ENCODE data around the gene AOPEP. TPM values are rescaled to one million over a fixed set of nuclear protein-coding genes. Genes with fewer than 3 reads are reported as not detected.

AOPEP gene
- total and polyA plus RNA-seq, 9 of the 15 experiments (the other 6 are each of a cell fraction or from before 2014, with no cell fraction given) = 4.5 to 19.3 (median 13.5) TPM

DNA sequence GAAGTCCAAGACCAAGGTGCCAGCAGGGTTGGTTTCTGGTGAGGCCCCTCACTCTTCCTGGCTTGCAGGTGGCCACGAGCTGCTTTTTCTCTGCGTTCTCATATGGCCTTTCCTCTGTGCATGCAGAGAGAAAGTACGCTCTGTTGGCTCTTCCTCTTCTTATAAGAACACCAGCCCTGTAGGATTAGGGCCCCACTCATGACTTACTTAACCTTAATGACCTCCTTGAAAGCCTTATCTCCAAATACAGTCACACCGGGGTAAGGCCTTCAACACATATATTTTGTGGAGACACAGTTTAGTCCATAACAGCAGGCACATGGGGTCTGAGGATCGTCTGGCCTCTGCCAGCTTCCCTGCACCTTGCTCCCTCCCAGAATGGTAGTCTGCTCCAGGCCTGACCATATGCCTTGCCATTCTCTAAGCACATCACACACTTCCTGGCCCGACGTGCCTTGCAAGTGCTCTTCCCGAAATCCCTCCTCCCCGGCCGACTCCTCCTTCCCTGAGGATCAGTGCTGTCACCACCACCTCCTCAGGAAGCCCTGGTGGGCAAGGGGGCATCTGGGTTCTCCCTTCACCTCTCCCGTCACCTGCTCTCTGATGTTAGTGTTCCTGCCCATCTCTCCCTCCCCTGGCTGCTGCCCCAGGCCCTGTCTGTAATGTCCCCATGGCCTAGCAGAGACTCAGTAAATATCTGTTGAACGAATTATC, 200.7 kb downstream of the AOPEP start:
- Histone ChIP-seq H3K9ac (ENCODE audit: insufficient read depth in 1 of 2, low read depth in 2 of 2, low read length in 2 of 2) (no peak overlapping the region; a peak in 1 of 4 replicates), H4K20me1 (replicated peaks; ENCODE audit: control insufficient read depth, insufficient read depth, low read length) (no peaks in the 10 kb centered on the region; the same call in none of the 2 replicates), H2AFZ (ENCODE audit: low read depth, low read length) (no peak overlapping the region), H3K4me2 (ENCODE audit: insufficient read depth, low read length) (no peak overlapping the region), H3K27ac (ENCODE audit: extremely low read depth, low read depth, low read length) (no peak overlapping the region), H3K9me1 (ENCODE audit: control insufficient read depth, insufficient read depth, low read length) (no peaks in the 10 kb centered on the region), H3K27me3 (ENCODE audit: control insufficient read depth in 2 of 2, insufficient read depth in 2 of 2, low read length in 2 of 2) (no peaks in the 10 kb centered on the region), H3K79me2 (ENCODE audit: control insufficient read depth, insufficient read depth, low read length) (no peaks in the 10 kb centered on the region), H3K36me3 (ENCODE audit: control insufficient read depth, insufficient read depth, low read length) (no peaks in the 10 kb centered on the region; the same call in 2 of the 3 replicates), H3K9me3 (replicated peaks; ENCODE audit: control insufficient read depth, insufficient read depth, low read depth, low read length) (no peaks in the 10 kb centered on the region), H3K4me3 (no peak overlapping the region), H3K4me1 (replicated peaks in 1 of 2; ENCODE audit: control insufficient read depth in 2 of 2, insufficient read depth in 2 of 2, low read length in 2 of 2) (peaks cover 6 to 12% of the 10 kb centered on the region in 2 experiments; a peak in 4 of 5 replicates)
- BruUV-seq (replicated peaks) = no TSS peak
- CTCF ChIA-PET (ENCODE audit: low intra/inter-chr PET ratio) = no interaction called here
- intact Hi-C loops (cut with micrococcal nuclease) (no loop called here), in situ Hi-C loops (cut with MboI) (no loop called here)
- POLR2A ChIA-PET = no interaction called here
- peak in 1 of 4 experiments; percentile 19 for DNase-seq (ENCODE audit: extremely low read depth in 1 of 4, low spot score in 3 of 4)
- ATAC-seq = peak; percentile 54; the same call in 2 of the 3 replicates
- 59% methylated on average over 12 of the region's 12 CpGs for WGBS (ENCODE audit: insufficient coverage, low coverage, missing lambda C conversion rate)
- FAIRE-seq = no peak
- TF ChIP-seq NR4A1 (CRISPR knock-in tag; IDR thresholded peaks at IDR 0.05) = no peak
- no peak for TF ChIP-seq NR4A1 (tag; IDR thresholded peaks at IDR 0.05)
- TF ChIP-seq SRSF9 (IDR thresholded peaks at IDR 0.05; ENCODE audit: borderline replicate concordance, low read depth, low read length) = no peak
- TF ChIP-seq TSC22D4 (tag; IDR thresholded peaks at IDR 0.05) = no peak
- no peak for TF ChIP-seq ZNF436 (CRISPR knock-in tag; IDR thresholded peaks at IDR 0.05)
- no peak for TF ChIP-seq HDAC8 (tag; IDR thresholded peaks at IDR 0.05)
- no peak for TF ChIP-seq TCF7 (IDR thresholded peaks at IDR 0.05; ENCODE audit: borderline replicate concordance)
- no peak for TF ChIP-seq FOXO4 (CRISPR knock-in tag; IDR thresholded peaks at IDR 0.05)
- no peak for TF ChIP-seq PBX2 (CRISPR knock-in tag; IDR thresholded peaks at IDR 0.05; ENCODE audit: low read depth)
- TF ChIP-seq PBX2 (tag; conservative IDR thresholded peaks at IDR 0.05; ENCODE audit: low read depth) = 0 out of 2 replicates have a peak, but pooled peaks have one; percentile 15
- no peak for TF ChIP-seq MYBL2 (IDR thresholded peaks at IDR 0.05; ENCODE audit: low read depth)
- no peak for TF ChIP-seq MYBL2 (CRISPR knock-in tag; IDR thresholded peaks at IDR 0.05; ENCODE audit: borderline replicate concordance)
- no peak for TF ChIP-seq ZNF217 (CRISPR knock-in tag; IDR thresholded peaks at IDR 0.05)
- peak; percentile 33; the same call in 1 of the 2 replicates for TF ChIP-seq TCF3 (CRISPR knock-in tag; IDR thresholded peaks at IDR 0.05)
- TF ChIP-seq ZBTB8A (IDR thresholded peaks at IDR 0.05; ENCODE audit: partially characterized antibody) = no peak
- no peak for TF ChIP-seq ZNF76 (CRISPR knock-in tag; IDR thresholded peaks at IDR 0.05; ENCODE audit: borderline replicate concordance)
- no peak for TF ChIP-seq CBX1 (IDR thresholded peaks at IDR 0.05; ENCODE audit: low read depth)
- TF ChIP-seq ZNF280A (IDR thresholded peaks at IDR 0.05; ENCODE audit: low read depth, partially characterized antibody) = no peak

Measured in K562 (cell line).